Stimulated activated CD8-positive, alpha-beta memory T cell treated with anti-CD3 and anti-CD28 coated beads, Interleukin-4, amount 100 ng/mL, for 1 hour (primary cell): Measurements from ENCODE around the gene ARHGEF4.
"Not testable (repeated sequence)": the region's sequence is repeated elsewhere in the genome, so short reads cannot be mapped to it uniquely, and the experiment has no call there.

ENCODE experiments used
- DNase-seq, 2 donors: peaks; one replicate each; pipeline ENCODE4 v3.0.0-alpha.2; 2020; ENCODE audit warnings: low read depth in 2 of 2, low spot score in 1 of 2

Gene ARHGEF4

GRCh38 chr2:131046918-131047652, 210.4 kb downstream of the ARHGEF4 start:
- no peak for DNase-seq

GRCh38 chr2:131047920-131048560, 211.3 kb downstream of the ARHGEF4 start:
- DNase-seq = no peak

GRCh38 chr2:131048641-131049040, 211.9 kb downstream of the ARHGEF4 start:
- no peak for DNase-seq

- no peak for DNase-seq
Observed at GRCh38 chr2:131049150-131049718, 212.5 kb downstream of the ARHGEF4 start.

GRCh38 chr2:131050896-131051295, 214.2 kb downstream of the ARHGEF4 start:
- no peak for DNase-seq

GRCh38 chr2:131052741-131053263, 216.1 kb downstream of the ARHGEF4 start:
- no peak for DNase-seq

- DNase-seq = no peak
Observed at GRCh38 chr2:131054488-131054887, 217.8 kb downstream of the ARHGEF4 start.

- no peak for DNase-seq
Observed at GRCh38 chr2:131055169-131056065, 218.7 kb downstream of the ARHGEF4 start.

GRCh38 chr2:131056204-131056931, 219.7 kb downstream of the ARHGEF4 start:
- DNase-seq = no peak

- no peak for DNase-seq
Observed at GRCh38 chr2:131056932-131057287, 220.2 kb downstream of the ARHGEF4 start.

- DNase-seq = no peak
Observed at GRCh38 chr2:131058214-131058843, 221.6 kb downstream of the ARHGEF4 start.

GRCh38 chr2:131058920-131059319, 222.2 kb downstream of the ARHGEF4 start:
- DNase-seq = no peak

GRCh38 chr2:131063501-131064283, 227.0 kb downstream of the ARHGEF4 start:
- no peak for DNase-seq

GRCh38 chr2:131064589-131065512, 228.1 kb downstream of the ARHGEF4 start:
- no peak for DNase-seq

- DNase-seq = no peak
Observed at GRCh38 chr2:131067465-131068125, 230.9 kb downstream of the ARHGEF4 start.

GRCh38 chr2:131068172-131068571, 231.5 kb downstream of the ARHGEF4 start:
- not testable (repeated sequence) for DNase-seq

- DNase-seq = not testable (repeated sequence)
Observed at GRCh38 chr2:131075578-131075977, 238.9 kb downstream of the ARHGEF4 start.

- DNase-seq = no peak
Observed at GRCh38 chr2:131076707-131077106, 240.0 kb downstream of the ARHGEF4 start.
